NCI-H1436 treated with DMSO at 0.1 percent for 48 hours (cell line): Measurements from ENCODE around the gene IVD.

Source experiments
- DNase-seq: peaks from one replicate; lab custom pipeline; 2025; lab: John Stamatoyannopoulos, UW

The IVD gene

DNA sequence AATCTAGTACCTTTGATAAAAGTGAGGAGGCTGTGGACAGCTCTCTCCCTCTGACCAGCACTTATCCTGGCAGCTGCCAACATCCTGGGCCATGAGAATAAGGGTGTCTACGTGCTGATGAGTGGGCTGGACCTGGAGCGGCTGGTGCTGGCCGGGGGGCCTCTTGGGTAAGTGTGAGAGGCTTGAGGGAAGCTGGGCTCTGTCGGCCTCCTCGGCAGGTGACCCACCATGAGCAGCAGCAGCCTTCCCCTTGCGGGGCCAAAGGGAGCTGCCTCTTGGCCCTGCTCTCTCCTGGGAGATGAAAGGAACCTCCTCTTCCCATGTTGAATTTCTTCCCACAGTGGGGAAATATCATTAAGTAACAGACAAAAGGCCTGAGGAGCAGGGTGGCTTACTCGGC lies 9.2 kb downstream of the IVD start:
- DNase-seq = no peak

- DNase-seq = no peak
Observed at GRCh38 chr15:40415226-40415625, 9.6 kb downstream of the IVD start.

DNA sequence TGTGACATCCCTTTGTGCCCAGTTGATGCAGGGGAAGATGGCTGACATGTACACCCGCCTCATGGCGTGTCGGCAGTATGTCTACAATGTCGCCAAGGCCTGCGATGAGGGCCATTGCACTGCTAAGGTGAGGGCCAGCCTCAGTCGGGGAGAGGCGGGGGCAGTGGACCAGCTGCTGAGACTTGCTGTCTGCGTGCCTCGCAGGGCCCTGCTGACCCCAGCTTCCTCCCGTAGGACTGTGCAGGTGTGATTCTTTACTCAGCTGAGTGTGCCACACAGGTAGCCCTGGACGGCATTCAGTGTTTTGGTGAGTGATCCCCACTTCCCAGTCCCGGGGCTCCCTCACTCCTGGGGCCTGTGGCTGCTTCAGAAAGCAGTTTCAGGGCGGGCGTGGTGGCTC lies 10.5 kb downstream of the IVD start:
- DNase-seq = no peak

DNA sequence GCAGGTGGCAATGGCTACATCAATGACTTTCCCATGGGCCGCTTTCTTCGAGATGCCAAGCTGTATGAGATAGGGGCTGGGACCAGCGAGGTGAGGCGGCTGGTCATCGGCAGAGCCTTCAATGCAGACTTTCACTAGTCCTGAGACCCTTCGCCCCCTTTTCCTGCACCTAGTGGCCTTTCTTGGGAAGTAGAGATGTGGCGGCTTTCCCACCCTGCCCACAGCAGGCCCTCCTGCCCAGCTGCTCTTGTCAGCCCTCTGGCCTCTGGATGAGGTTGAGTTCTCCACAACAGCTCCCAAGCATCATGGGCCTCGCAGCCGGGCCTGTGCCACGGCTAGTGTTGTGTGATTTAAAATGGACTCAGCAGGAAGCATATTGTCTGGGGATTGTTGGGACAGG lies 12.5 kb downstream of the IVD start:
- no peak for DNase-seq

GRCh38 chr15:40420071-40420713 lies 14.6 kb downstream of the IVD start:
- DNase-seq = no peak

DNA sequence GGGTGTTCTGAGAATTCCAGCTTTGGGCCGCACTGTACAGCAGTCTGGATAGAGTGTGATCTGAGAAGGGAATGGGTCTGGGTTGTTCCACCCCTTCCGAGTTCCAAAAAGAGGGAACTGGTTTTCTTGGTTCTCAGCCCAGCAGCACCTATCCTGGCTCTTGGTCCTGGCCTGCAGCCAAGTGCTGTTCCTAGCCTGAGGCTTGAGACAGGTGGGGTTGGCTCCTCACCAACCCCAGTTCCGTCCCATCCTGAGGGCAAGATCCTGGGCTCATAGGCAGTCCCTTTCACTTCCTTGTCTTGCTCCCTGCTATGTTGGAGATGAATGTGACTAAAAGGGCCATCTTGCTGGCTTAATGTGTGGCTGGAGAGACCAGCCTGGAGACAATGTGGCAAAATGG lies 15.2 kb downstream of the IVD start:
- no peak for DNase-seq

- no peak for DNase-seq
Observed at GRCh38 chr15:40421246-40422157, 15.9 kb downstream of the IVD start.

- no peak for DNase-seq
Observed at GRCh38 chr15:40424483-40425115, 19.0 kb downstream of the IVD start.

GRCh38 chr15:40425681-40426080 lies 20.1 kb downstream of the IVD start:
- DNase-seq = no peak

GRCh38 chr15:40427188-40427587 lies 21.6 kb downstream of the IVD start:
- no peak for DNase-seq

- no peak for DNase-seq
Observed at GRCh38 chr15:40428185-40428584, 22.6 kb downstream of the IVD start.

- no peak for DNase-seq
Observed at GRCh38 chr15:40429068-40429710, 23.6 kb downstream of the IVD start.

DNA sequence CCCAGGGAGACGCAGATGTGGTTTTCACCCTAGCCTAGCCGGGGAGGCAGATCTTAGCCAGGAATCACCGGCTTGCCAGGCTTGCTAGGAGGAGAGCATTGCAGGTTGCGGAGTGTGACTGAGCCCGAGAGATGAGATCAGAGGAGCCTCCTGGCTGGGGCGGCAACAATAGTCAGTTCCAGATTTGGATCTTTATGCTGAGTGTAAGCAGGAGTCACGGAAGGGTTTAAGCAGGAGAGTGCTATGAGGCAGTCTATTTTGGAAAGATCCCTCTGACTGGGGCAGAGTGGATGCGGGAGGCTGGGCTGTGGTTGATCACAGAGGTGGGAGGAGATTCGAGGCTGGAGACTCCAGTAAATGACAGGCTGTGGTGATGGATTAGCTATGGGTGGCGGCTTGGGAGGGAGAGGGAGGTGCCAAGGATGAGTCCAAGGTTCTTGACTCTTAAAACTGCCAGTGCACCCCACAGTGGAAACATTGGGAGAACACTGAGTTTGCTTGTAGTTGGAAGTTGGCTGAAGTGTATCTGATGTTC lies 24.7 kb downstream of the IVD start:
- DNase-seq = no peak

- DNase-seq = no peak
Observed at GRCh38 chr15:40435023-40435709, 29.6 kb downstream of the IVD start.

DNA sequence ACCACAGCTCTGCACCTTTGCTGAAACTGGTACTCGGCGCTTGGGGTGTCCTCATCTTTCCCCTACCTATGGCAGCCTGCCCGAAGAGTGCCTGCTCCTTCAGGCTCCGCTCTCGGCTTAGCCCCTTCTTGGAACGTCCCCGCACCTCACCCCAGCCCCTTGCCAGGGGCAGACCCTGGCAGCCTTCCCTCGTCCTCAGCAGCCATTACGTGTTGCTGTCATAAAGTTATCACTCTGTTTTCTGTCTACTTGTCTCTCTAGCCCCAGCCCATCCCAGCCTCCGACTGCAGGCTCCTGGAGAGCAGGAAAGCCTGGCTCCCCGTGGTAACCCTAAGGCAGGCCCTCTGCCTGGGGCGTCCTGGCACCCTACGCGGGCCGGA lies 30.1 kb downstream of the IVD start:
- no peak for DNase-seq

- DNase-seq = no peak
Observed at GRCh38 chr15:40436116-40436891, 30.7 kb downstream of the IVD start.

GRCh38 chr15:40436892-40437751 lies 31.5 kb downstream of the IVD start:
- no peak for DNase-seq

DNA sequence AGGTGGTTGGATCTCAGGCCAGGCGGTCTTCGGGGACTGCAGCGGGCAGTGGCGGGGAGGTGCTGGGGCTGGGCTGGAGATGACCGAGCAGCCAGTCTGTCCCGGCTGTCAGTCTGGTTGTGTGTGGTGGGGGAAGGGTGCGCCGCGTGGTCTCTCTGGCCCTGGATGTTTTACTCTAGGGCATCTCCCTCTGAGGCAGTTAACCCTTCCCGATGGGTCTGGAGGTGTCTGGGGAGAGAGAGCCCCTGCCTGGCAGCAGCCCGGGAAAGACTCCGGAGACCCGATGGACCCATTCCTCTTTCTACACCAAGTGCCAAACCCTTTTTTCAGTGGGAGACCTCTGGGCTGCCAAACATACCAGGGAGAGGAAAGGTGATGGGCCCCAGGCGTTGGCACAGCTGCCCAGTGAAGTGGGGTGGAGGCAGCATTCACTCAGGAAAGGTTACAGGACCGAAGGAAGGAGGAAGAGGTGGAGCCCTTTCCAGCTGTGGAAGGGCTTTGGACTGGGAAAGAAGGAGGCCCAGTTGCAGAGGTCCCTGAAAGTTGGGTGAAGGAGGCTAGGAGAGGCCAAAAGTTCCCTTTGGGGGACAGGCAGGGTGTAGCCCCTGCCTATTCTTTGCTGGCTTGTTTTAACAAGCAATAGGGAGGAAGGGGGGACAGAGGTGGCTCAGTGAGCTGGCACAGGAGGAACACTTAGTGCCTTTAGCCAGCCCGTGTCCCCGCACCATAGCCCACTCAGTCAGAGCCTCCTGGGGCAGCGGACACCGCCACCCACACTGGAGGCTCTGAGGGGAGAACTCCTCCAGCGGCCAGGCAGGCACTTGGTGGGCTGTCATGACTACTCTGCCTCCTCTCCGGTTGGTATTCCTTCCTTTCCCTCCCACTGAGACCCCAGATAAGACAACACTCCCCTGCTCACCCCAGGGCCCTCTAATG lies 32.4 kb downstream of the IVD start:
- DNase-seq = no peak

DNA sequence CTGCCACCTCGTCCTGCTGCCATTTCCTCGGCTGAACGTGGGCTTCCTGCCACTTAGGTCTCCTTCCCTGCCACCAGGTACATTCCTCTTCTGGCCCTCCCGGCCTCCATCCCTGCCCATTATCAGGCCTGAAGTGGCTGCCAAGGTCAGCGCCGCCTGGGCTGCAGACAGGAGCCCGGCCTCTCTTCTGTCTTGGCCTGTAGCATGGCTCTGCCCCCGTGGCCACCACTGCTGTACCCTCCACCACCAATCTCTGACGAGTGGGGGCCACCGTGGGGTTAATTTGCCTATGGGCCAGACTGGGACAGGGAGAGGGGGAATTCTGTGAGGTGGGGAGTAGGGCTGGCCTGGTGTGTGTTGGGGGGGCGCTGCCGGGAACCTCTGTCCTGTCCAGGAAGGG lies 33.1 kb downstream of the IVD start:
- DNase-seq = no peak
